ENCODE data around the gene MAEL. TPM values are rescaled to one million over a fixed set of nuclear protein-coding genes. Genes with fewer than 3 reads are reported as not detected.

Gene MAEL
- total RNA-seq, 1 experiment from 2014 or later = not detected

- peaks cover 76% of the 10 kb centered on the region for H3K27me3 Mint-ChIP-seq (ENCODE audit: low read depth)
- Histone ChIP-seq H4K91ac (ENCODE audit: insufficient read length, low read depth, low read length) (no peak overlapping the region), H4K5ac (ENCODE audit: insufficient read length, low read depth, low read length) (no peak overlapping the region), H3K23me2 (ENCODE audit: insufficient read length, low read depth, low read length, poor library complexity, severe bottlenecking) (peaks cover 5% of the 10 kb centered on the region), H2BK5ac (ENCODE audit: insufficient read length, low read length) (no peak overlapping the region), H3K9ac (ENCODE audit: extremely low read depth, insufficient read length, low read length) (no peak overlapping the region), H3K23ac (ENCODE audit: insufficient read length, low read depth, low read length) (no peak overlapping the region), H4K8ac (replicated peaks; ENCODE audit: insufficient read length, low read depth, low read length) (no peak overlapping the region), H3K9me3 (ENCODE audit: control insufficient read depth, low read depth, low read length) (no peaks in the 10 kb centered on the region), H3K27me3 (ENCODE audit: insufficient read depth, low read length) (peaks cover 25% of the 10 kb centered on the region), H2AK5ac (ENCODE audit: insufficient read length, low read length) (no peak overlapping the region), H2AFZ (ENCODE audit: low read length) (no peak overlapping the region), H2BK120ac (ENCODE audit: low read depth, low read length, poor library complexity, severe bottlenecking) (no peak overlapping the region), H3K79me2 (ENCODE audit: insufficient read depth, low read length) (no peaks in the 10 kb centered on the region), H3K56ac (ENCODE audit: insufficient read length, low read depth, low read length) (no peak overlapping the region), H2BK15ac (ENCODE audit: low read depth, low read length) (no peak overlapping the region), H3T11ph (ENCODE audit: low read length) (no peak overlapping the region), H2BK20ac (ENCODE audit: low read depth, low read length, poor library complexity, severe bottlenecking) (no peak overlapping the region), H3K4me1 (ENCODE audit: insufficient read depth, low read length) (no peaks in the 10 kb centered on the region; the same call in 1 of the 2 replicates), H3K4me2 (ENCODE audit: insufficient read depth, insufficient read length, low read length) (no peak overlapping the region), H3K79me1 (ENCODE audit: insufficient read depth, low read depth, low read length, poor library complexity, severe bottlenecking) (no peaks in the 10 kb centered on the region), H2BK12ac (ENCODE audit: insufficient read length, low read depth, low read length) (no peak overlapping the region), H3K14ac (ENCODE audit: insufficient read depth, low read length) (no peak overlapping the region), H4K20me1 (ENCODE audit: control insufficient read depth, insufficient read depth, insufficient read length) (no peaks in the 10 kb centered on the region), H3K18ac (ENCODE audit: insufficient read length, low read depth, low read length) (no peak overlapping the region), H3K4ac (ENCODE audit: low read depth, low read length) (no peak overlapping the region), H3K27ac (ENCODE audit: insufficient read length, low read depth, low read length) (no peak overlapping the region)
- no CpG with 5 or more reads among the region's 3 CpGs for whole genome bisulfite sequencing (ENCODE audit: extremely low coverage, insufficient read length, low lambda C conversion rate)
- H3K4me3 Mint-ChIP-seq = no peak overlapping the region
- TF ChIP-seq, protein P1, sequence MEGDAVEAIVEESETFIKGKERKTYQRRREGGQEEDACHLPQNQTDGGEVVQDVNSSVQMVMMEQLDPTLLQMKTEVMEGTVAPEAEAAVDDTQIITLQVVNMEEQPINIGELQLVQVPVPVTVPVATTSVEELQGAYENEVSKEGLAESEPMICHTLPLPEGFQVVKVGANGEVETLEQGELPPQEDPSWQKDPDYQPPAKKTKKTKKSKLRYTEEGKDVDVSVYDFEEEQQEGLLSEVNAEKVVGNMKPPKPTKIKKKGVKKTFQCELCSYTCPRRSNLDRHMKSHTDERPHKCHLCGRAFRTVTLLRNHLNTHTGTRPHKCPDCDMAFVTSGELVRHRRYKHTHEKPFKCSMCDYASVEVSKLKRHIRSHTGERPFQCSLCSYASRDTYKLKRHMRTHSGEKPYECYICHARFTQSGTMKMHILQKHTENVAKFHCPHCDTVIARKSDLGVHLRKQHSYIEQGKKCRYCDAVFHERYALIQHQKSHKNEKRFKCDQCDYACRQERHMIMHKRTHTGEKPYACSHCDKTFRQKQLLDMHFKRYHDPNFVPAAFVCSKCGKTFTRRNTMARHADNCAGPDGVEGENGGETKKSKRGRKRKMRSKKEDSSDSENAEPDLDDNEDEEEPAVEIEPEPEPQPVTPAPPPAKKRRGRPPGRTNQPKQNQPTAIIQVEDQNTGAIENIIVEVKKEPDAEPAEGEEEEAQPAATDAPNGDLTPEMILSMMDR (conservative IDR thresholded peaks at IDR 0.05) = no peak
- H3K9me3 Mint-ChIP-seq = no peaks in the 10 kb centered on the region; a peak in 1 of 5 replicates
- no peaks in the 10 kb centered on the region for H3K36me3 Mint-ChIP-seq (ENCODE audit: insufficient read depth in 1 of 3, low read depth in 3 of 3)
- peaks cover 20% of the 10 kb centered on the region in 2 experiments for H3K4me1 Mint-ChIP-seq
- no peak overlapping the region for H3K27ac Mint-ChIP-seq
- no peak for DNase-seq
Measured at GRCh38 chr1:166971252-166971651, 17.8 kb upstream of the MAEL start.

Data from H9 (cell line).